ENCODE results near the gene KLHL42. TPM values are rescaled to one million over a fixed set of nuclear protein-coding genes. Genes with fewer than 3 reads are reported as not detected.

The KLHL42 gene
- total RNA-seq, 1 donor = 42.0 TPM

GRCh38 chr12:27817766-27818165 is 37.7 kb downstream of the KLHL42 start:
- H3K9me3 ChIP-seq (ENCODE audit: low read depth, low read length) = no peaks in the 10 kb centered on the region
- H3K4me3 ChIP-seq (ENCODE audit: insufficient read depth, low read length) = no peak overlapping the region
- no peak for TF ChIP-seq CTCF (IDR thresholded peaks at IDR 0.05; ENCODE audit: extremely low read depth, low read depth, low read length)
- H3K4me2 ChIP-seq (ENCODE audit: insufficient read depth, low read length) = no peak overlapping the region
- H3K4me1 ChIP-seq (ENCODE audit: insufficient read depth, low read length) = peaks cover 12% of the 10 kb centered on the region
- no peaks in the 10 kb centered on the region for H3K79me2 ChIP-seq (ENCODE audit: insufficient read depth, low read length)
- no peak overlapping the region for H3K27ac ChIP-seq (ENCODE audit: low read depth, low read length)
- H4K20me1 ChIP-seq (ENCODE audit: insufficient read depth, low read length) = no peaks in the 10 kb centered on the region
- DNase-seq (ENCODE audit: insufficient read length, low spot score, missing footprints) = no peak
- no peaks in the 10 kb centered on the region for H3K36me3 ChIP-seq (ENCODE audit: insufficient read depth, low read length)
- no peak overlapping the region for H2AFZ ChIP-seq (ENCODE audit: low read length)
- H3K27me3 ChIP-seq (ENCODE audit: insufficient read depth, low read length) = no peaks in the 10 kb centered on the region

- Histone ChIP-seq H2AFZ (ENCODE audit: low read length) (no peak overlapping the region), H3K4me2 (ENCODE audit: insufficient read depth, low read length) (no peak overlapping the region), H3K79me2 (ENCODE audit: insufficient read depth, low read length) (no peaks in the 10 kb centered on the region), H3K27ac (ENCODE audit: low read depth, low read length) (no peak overlapping the region), H3K9me3 (ENCODE audit: low read depth, low read length) (no peaks in the 10 kb centered on the region), H3K36me3 (ENCODE audit: insufficient read depth, low read length) (no peaks in the 10 kb centered on the region), H3K27me3 (ENCODE audit: insufficient read depth, low read length) (no peaks in the 10 kb centered on the region), H3K4me3 (ENCODE audit: insufficient read depth, low read length) (no peak overlapping the region), H4K20me1 (ENCODE audit: insufficient read depth, low read length) (no peaks in the 10 kb centered on the region), H3K4me1 (ENCODE audit: insufficient read depth, low read length) (peaks cover 12% of the 10 kb centered on the region)
- no peak for TF ChIP-seq CTCF (IDR thresholded peaks at IDR 0.05; ENCODE audit: extremely low read depth, low read depth, low read length)
- DNase-seq (ENCODE audit: insufficient read length, low spot score, missing footprints) = no peak
Observed at GRCh38 chr12:27818401-27818918, 38.4 kb downstream of the KLHL42 start.

- no peak overlapping the region for H2AFZ ChIP-seq (ENCODE audit: low read length)
- H3K4me2 ChIP-seq (ENCODE audit: insufficient read depth, low read length) = no peak overlapping the region
- no peak for TF ChIP-seq CTCF (IDR thresholded peaks at IDR 0.05; ENCODE audit: extremely low read depth, low read depth, low read length)
Observed at GRCh38 chr12:27820564-27820963, 40.5 kb downstream of the KLHL42 start.

GRCh38 chr12:27821259-27821973 is 41.4 kb downstream of the KLHL42 start:
- Histone ChIP-seq H3K36me3 (ENCODE audit: insufficient read depth, low read length) (no peaks in the 10 kb centered on the region), H3K4me2 (ENCODE audit: insufficient read depth, low read length) (peak overlapping the region; percentile 87), H3K27ac (ENCODE audit: low read depth, low read length) (peak overlapping the region; percentile 35), H3K27me3 (ENCODE audit: insufficient read depth, low read length) (no peaks in the 10 kb centered on the region), H3K79me2 (ENCODE audit: insufficient read depth, low read length) (no peaks in the 10 kb centered on the region), H2AFZ (ENCODE audit: low read length) (peak overlapping the region; percentile 53), H3K4me3 (ENCODE audit: insufficient read depth, low read length) (peak overlapping the region; percentile 36), H4K20me1 (ENCODE audit: insufficient read depth, low read length) (no peaks in the 10 kb centered on the region), H3K4me1 (ENCODE audit: insufficient read depth, low read length) (peaks cover 12% of the 10 kb centered on the region), H3K9me3 (ENCODE audit: low read depth, low read length) (no peaks in the 10 kb centered on the region)
- TF ChIP-seq CTCF (IDR thresholded peaks at IDR 0.05; ENCODE audit: extremely low read depth, low read depth, low read length) = peak; percentile 77
- DNase-seq (ENCODE audit: insufficient read length, low spot score, missing footprints) = no peak

More at GRCh38 chr12:27820564-27820963, 40.5 kb downstream of the KLHL42 start:
- Histone ChIP-seq H3K79me2 (ENCODE audit: insufficient read depth, low read length) (no peaks in the 10 kb centered on the region), H3K4me1 (ENCODE audit: insufficient read depth, low read length) (peaks cover 12% of the 10 kb centered on the region), H3K27me3 (ENCODE audit: insufficient read depth, low read length) (no peaks in the 10 kb centered on the region), H3K9me3 (ENCODE audit: low read depth, low read length) (no peaks in the 10 kb centered on the region), H4K20me1 (ENCODE audit: insufficient read depth, low read length) (no peaks in the 10 kb centered on the region), H3K4me3 (ENCODE audit: insufficient read depth, low read length) (no peak overlapping the region), H3K27ac (ENCODE audit: low read depth, low read length) (no peak overlapping the region), H3K36me3 (ENCODE audit: insufficient read depth, low read length) (no peaks in the 10 kb centered on the region)
- DNase-seq (ENCODE audit: insufficient read length, low spot score, missing footprints) = no peak

Data from osteoblast (primary cell).